Thyroid gland (tissue), 4 donors: ENCODE results near the gene KLHDC8A.

Experiments
- CTCF ChIP-seq, 6 experiments: fragments of 200-600 bp in 3 of 6; fragments of 450-650 bp in 3 of 6; sonication (generic) in 3 of 6; IDR thresholded peaks; one replicate each; pipeline ENCODE4 v1.5.1; 2016 to 2019; ENCODE audit warnings: antibody characterized with exemption in 6 of 6, mild to moderate bottlenecking in 2 of 6, inconsistent platforms in 1 of 6, moderate library complexity in 1 of 6
- POLR2A ChIP-seq, 2 donors: fragments of 450-650 bp; IDR thresholded peaks; one replicate each; pipeline ENCODE4 v1.6.1; 2017; ENCODE audit warnings: antibody characterized with exemption in 2 of 2, mild to moderate bottlenecking in 2 of 2, moderate library complexity in 1 of 2

GRCh38 chr1:205365945-205366463 lies 9.3 kb upstream of the KLHDC8A start:
- TF ChIP-seq CTCF (IDR thresholded peaks at IDR 0.05) (no peak), POLR2A (IDR thresholded peaks at IDR 0.05) (no peak)
